HEK293T (cell line): ENCODE data around the gene MCFD2.

Source experiments
- CTCF ChIA-PET: fragments of 350-600 bp; formaldehyde crosslinking; extraction: SDS; loops from one replicate; lab custom pipeline; 2021; ENCODE audit warnings: antibody characterized with exemption, inconsistent platforms; lab: Yijun Ruan, JAX
- POLR2A ChIA-PET: fragments of 350-600 bp; formaldehyde crosslinking; extraction: SDS; loops from one replicate; lab custom pipeline; 2020; ENCODE audit warnings: antibody characterized with exemption, inconsistent platforms; lab: Yijun Ruan, JAX
- DNase-seq: peaks from one replicate; pipeline ENCODE4 v3.0.0; 2012; ENCODE audit warnings: mixed read lengths; ENCODE audit errors: extremely low spot score
- ARNT ChIP-seq: fragments of 450-650 bp; IDR thresholded peaks from 2 replicates; pipeline ENCODE4 v1.6.1; 2017; ENCODE audit warnings: mild to moderate bottlenecking
- BHLHE40 ChIP-seq: fragments of 450-650 bp; IDR thresholded peaks from 2 replicates; pipeline ENCODE4 v1.6.1; 2016; ENCODE audit warnings: mild to moderate bottlenecking, moderate library complexity, borderline replicate concordance
- CTBP1 ChIP-seq: fragments of 450-650 bp; IDR thresholded peaks from 2 replicates; pipeline ENCODE4 v1.6.1; 2016; ENCODE audit warnings: borderline replicate concordance
- ELF4 ChIP-seq: fragments of 450-650 bp; IDR thresholded peaks from 2 replicates; pipeline ENCODE4 v1.6.1; 2017; ENCODE audit warnings: antibody characterized with exemption
- FOXA1 ChIP-seq: fragments of 450-650 bp; IDR thresholded peaks from 2 replicates; pipeline ENCODE4 v1.6.1; 2016; ENCODE audit warnings: mild to moderate bottlenecking
- FOXK2 ChIP-seq: fragments of 450-650 bp; IDR thresholded peaks from 2 replicates; pipeline ENCODE4 v1.6.1; 2016; ENCODE audit warnings: mild to moderate bottlenecking
- FOXM1 ChIP-seq: fragments of 450-650 bp; IDR thresholded peaks from 2 replicates; pipeline ENCODE4 v1.6.1; 2017; ENCODE audit warnings: mild to moderate bottlenecking, borderline replicate concordance
- HDGF ChIP-seq: fragments of 450-650 bp; IDR thresholded peaks from 2 replicates; pipeline ENCODE4 v1.6.1; 2017; ENCODE audit warnings: antibody characterized with exemption, borderline replicate concordance
- L3MBTL2 ChIP-seq: fragments of 450-650 bp; conservative IDR thresholded peaks from 2 replicates; pipeline ENCODE4 v1.6.1; 2016; ENCODE audit warnings: mild to moderate bottlenecking
- LEF1 ChIP-seq: fragments of 450-650 bp; IDR thresholded peaks from 2 replicates; pipeline ENCODE4 v1.6.1; 2017; ENCODE audit warnings: mild to moderate bottlenecking, borderline replicate concordance
- NFRKB ChIP-seq: fragments of 450-650 bp; IDR thresholded peaks from 2 replicates; pipeline ENCODE4 v1.6.1; 2016; ENCODE audit warnings: mild to moderate bottlenecking, moderate library complexity
- SP1 ChIP-seq: fragments of 450-650 bp; IDR thresholded peaks from 2 replicates; pipeline ENCODE4 v1.6.1; 2017
- SUZ12 ChIP-seq: fragments of 450-650 bp; IDR thresholded peaks from 2 replicates; pipeline ENCODE4 v1.6.1; 2016; ENCODE audit warnings: mild to moderate bottlenecking
- TARDBP ChIP-seq: fragments of 450-650 bp; IDR thresholded peaks from 2 replicates; pipeline ENCODE4 v1.6.1; 2016
- ZNF384 ChIP-seq: fragments of 450-650 bp; IDR thresholded peaks from 2 replicates; pipeline ENCODE4 v1.6.1; 2016
- TF ChIP-seq, protein P1 (sequence below): fragments of 450-650 bp; IDR thresholded peaks from 2 replicates; pipeline ENCODE4 v1.6.1; 2016

MCFD2 gene

DNA sequence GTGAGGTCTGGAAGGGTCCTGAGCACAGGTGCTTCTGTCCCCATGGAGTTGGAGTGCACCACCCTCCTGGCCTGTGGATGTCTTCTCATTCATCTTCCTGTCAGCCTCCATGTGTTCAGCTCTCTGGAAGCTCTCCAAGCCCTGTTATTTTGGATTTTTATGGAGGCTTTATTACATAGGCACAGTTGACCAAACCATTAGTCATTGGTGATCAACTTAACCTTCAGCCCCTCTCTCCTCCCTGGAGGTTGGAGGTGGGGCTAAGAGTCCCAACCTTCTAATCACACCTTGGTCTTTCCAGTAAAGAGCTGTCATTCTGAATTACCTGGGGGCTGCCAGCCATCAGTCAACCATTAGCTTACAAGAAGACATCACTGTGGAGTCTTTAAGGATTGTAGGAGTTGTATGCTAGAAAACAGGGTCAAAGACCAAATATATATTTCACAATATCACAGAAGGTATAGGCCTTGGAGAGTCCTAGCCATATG, 7.5 kb upstream of the MCFD2 start:
- TF ChIP-seq, protein P1, sequence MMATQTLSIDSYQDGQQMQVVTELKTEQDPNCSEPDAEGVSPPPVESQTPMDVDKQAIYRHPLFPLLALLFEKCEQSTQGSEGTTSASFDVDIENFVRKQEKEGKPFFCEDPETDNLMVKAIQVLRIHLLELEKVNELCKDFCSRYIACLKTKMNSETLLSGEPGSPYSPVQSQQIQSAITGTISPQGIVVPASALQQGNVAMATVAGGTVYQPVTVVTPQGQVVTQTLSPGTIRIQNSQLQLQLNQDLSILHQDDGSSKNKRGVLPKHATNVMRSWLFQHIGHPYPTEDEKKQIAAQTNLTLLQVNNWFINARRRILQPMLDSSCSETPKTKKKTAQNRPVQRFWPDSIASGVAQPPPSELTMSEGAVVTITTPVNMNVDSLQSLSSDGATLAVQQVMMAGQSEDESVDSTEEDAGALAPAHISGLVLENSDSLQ, result 0 out of 2 replicates have a peak, but pooled peaks have one; percentile 24
- TF ChIP-seq BHLHE40 (no peak), LEF1 (no peak)
- no peak for DNase-seq
- POLR2A ChIA-PET, result interaction anchor here (1.4 kb wide), 1 partner anchor 8 kb away, joined by 3 read pairs; no protein-coding TSS in a partner anchor
- CTCF ChIA-PET, result interaction anchor here (0.6 kb wide), 1 partner anchor 206 kb away, joined by 3 read pairs; no protein-coding TSS in a partner anchor

DNA sequence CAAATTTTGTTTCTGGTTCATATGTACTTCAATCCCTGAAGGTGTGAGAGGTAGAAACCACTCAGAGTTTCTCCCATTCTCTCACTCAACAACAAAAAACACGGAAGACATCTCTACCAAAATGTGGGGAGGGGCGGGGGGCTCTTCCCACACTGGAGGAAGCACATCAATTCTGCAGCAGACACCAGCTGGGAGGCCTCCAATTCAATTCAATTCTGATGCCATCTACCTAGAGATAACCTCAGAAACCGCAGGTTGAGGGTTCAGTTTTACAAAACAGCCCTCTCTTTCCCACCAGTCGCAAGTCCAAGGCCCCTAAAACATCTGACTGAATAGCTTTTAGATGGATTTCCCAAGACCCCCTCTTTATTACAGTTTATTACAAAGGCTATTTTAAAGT, 7.0 kb upstream of the MCFD2 start:
- ChIA-PET CTCF (interaction anchor here (0.6 to 0.7 kb wide), 2 partner anchors 9 to 15 kb away, joined by 3 read pairs; no protein-coding TSS in a partner anchor), POLR2A (interaction anchor here (1.4 kb wide), 1 partner anchor 8 kb away, joined by 3 read pairs; no protein-coding TSS in a partner anchor)
- no peak for TF ChIP-seq ZNF384
- no peak for TF ChIP-seq L3MBTL2
- no peak for TF ChIP-seq ARNT
- TF ChIP-seq CTBP1, result no peak
- no peak for TF ChIP-seq NFRKB
- TF ChIP-seq SUZ12, result no peak
- no peak for TF ChIP-seq BHLHE40
- no peak for TF ChIP-seq LEF1
- TF ChIP-seq FOXK2, result no peak
- TF ChIP-seq ELF4, result no peak
- TF ChIP-seq FOXM1, result no peak
- no peak for TF ChIP-seq FOXA1
- TF ChIP-seq HDGF, result no peak
- no peak for DNase-seq

DNA sequence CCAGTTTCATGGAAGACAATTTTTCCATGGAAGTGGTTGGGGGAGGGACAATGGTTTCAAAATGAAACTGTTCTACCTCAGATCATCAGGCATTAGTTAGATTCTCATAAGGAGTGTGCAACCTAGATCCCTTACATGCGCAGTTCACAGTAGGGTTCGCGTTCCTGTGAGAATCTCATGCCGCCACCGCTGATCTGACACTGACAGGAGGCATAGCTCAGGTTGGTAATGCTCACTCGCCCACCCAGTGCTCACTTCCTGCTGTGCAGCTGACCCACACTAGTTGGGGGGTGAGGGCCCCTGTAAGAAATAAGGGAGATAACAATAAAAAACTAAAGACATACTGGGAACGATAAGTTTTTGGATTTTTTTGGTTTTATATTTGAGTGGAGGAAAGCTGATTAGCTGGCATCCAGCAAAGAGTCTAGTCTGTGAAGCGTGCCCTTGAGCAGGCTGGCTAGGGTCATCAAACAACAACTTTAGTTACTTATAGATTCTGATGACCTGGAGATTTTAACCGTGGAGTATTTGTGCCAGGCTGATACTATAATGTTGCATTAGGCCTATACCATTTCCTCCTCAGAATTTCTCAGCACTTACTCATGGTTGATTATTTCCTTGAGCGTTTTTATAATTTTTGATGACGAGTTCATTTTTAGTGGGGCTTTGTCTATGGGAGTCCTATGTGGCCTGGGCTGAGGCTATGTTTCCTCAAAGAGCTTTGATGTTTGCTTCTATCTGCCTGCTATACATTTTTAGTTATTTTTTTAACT, 6.3 kb upstream of the MCFD2 start:
- no peak for TF ChIP-seq SP1
- TF ChIP-seq TARDBP, result no peak
- no peak for TF ChIP-seq BHLHE40
- TF ChIP-seq ZNF384, result no peak
- no peak for TF ChIP-seq ELF4
- TF ChIP-seq FOXM1, result no peak
- TF ChIP-seq FOXK2, result no peak
- TF ChIP-seq SUZ12, result no peak
- TF ChIP-seq NFRKB, result no peak
- TF ChIP-seq ARNT, result no peak
- TF ChIP-seq HDGF, result no peak
- TF ChIP-seq FOXA1, result no peak
- no peak for TF ChIP-seq CTBP1
- TF ChIP-seq L3MBTL2, result no peak
- TF ChIP-seq, protein P1, result no peak
- CTCF ChIA-PET, result interaction anchor here (0.6 to 0.7 kb wide), 2 partner anchors 9 to 16 kb away, joined by 3 read pairs; no protein-coding TSS in a partner anchor
- no peak for DNase-seq
- POLR2A ChIA-PET, result interaction anchor here (1.4 kb wide), 1 partner anchor 7 kb away, joined by 3 read pairs; no protein-coding TSS in a partner anchor

DNA sequence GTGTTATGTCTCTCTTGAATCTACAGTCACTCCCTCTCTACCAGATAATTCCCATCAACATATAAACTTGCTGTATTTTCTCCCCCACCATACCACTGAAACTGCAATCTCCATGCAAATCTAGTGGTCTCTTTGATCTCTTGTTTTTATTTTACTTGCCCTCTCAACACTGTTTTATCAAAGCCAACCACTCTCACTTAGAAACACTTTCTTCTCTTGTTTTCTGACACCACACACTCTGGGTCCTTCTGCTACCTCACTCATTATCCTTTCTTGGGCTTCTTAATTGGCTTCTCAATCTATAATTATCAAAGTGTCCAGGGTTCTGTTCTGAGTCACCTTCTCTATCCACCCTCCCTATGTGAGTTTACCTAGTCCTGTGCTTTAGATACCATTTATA, 2.0 kb upstream of the MCFD2 start:
- ChIA-PET POLR2A (no interaction called here), CTCF (interaction anchor here (0.6 kb wide), 1 partner anchor 101 kb away, joined by 3 read pairs; no protein-coding TSS in a partner anchor)
- TF ChIP-seq HDGF (no peak), FOXA1 (no peak)
- no peak for DNase-seq

DNA sequence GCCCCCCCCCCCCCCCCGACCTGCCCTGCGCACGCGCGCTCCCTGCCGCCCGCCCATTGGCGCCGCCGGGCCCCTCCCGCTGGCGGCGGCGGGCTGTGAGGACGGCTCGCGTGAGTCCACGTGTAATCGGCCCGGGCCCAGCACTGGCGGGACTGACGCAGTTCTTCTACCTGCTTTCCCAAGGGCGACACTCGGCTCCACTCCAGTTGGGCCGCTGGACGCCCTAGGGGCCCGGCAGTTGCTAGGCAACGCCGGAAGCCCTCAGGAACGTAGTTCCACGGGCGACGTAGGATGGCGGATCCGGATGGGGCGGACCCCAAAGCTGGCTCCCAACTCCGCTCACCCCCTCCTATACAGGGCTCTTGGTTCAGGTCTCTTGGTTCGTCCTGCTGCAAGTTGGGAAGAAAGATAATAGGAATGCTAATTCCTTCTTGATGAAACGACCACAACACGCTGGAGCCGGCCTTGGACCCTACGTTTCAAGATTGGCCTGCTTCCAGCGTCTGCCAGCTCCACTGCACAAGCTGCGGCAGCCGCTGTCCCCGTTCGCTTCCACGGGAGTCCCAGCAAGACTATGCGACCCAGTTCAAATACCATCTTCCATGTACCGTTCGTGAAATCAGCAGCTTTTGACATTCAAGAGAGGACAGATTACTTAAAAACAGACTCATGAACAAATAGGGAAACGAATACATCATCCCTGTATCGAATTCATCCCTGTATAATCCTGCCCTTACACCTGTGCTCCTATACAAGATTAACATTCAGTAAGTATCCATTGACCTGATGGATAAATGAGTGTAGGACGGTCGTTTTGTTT, 415 bp upstream of the MCFD2 start:
- DNase-seq, result peak; percentile 93
- TF ChIP-seq L3MBTL2 (peak; percentile 81), TARDBP (no peak)
- ChIA-PET POLR2A (interaction anchor here (0.9 to 1.7 kb wide), 5 partner anchors 8 to 27 kb away, joined by 3 to 7 read pairs (median 4); no protein-coding TSS in a partner anchor), CTCF (no interaction called here)

DNA sequence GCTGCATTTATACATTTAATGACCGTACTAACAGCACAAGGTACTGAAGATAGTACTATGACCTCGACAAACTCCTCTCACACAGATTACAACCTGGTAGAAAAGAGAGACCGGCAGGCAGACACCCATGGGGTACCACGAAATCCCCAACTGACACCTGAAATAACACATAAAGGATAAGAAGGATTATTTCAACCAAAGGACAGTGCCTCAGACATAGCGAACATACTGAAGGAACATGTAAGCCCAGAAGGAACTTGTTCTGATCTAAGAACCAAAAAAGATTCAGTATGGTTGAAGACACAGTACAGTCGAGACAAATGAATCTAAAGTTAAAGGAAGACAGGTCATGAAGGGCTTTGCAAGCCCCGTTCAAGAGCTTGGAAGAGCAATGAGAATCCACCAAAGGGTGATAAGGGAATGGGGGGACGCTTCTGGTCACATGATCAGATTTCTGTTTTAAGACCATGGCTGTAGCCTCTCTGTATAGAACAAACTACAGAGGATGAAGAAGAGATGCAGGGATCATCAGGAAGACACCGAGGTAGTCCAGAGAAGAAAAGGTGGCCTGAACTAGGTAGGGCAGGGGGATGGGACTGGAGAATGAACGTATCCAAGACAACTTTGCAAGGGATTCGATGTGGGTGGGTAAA, 902 bp downstream of the MCFD2 start:
- ChIA-PET POLR2A (interaction anchor here (1.0 kb wide), 1 partner anchor 8 kb away, joined by 3 read pairs; no protein-coding TSS in a partner anchor), CTCF (interaction anchor here (0.6 kb wide), 1 partner anchor 17 kb away, joined by 4 read pairs; no protein-coding TSS in a partner anchor)
- TF ChIP-seq ARNT (no peak), FOXA1 (no peak), SUZ12 (no peak), FOXM1 (no peak), ZNF384 (no peak), L3MBTL2 (no peak), HDGF (no peak), TARDBP (no peak), FOXK2 (no peak), LEF1 (no peak), CTBP1 (no peak), NFRKB (no peak), SP1 (no peak), ELF4 (no peak)
- TF ChIP-seq, protein P1, result no peak
- DNase-seq, result no peak
